ENCODE measurements around the gene FCHSD2. TPM values are rescaled to one million over a fixed set of nuclear protein-coding genes. Genes with fewer than 3 reads are reported as not detected.

Gene FCHSD2
- total RNA-seq, 1 donor from 2014 or later, result 18.9 TPM

DNA sequence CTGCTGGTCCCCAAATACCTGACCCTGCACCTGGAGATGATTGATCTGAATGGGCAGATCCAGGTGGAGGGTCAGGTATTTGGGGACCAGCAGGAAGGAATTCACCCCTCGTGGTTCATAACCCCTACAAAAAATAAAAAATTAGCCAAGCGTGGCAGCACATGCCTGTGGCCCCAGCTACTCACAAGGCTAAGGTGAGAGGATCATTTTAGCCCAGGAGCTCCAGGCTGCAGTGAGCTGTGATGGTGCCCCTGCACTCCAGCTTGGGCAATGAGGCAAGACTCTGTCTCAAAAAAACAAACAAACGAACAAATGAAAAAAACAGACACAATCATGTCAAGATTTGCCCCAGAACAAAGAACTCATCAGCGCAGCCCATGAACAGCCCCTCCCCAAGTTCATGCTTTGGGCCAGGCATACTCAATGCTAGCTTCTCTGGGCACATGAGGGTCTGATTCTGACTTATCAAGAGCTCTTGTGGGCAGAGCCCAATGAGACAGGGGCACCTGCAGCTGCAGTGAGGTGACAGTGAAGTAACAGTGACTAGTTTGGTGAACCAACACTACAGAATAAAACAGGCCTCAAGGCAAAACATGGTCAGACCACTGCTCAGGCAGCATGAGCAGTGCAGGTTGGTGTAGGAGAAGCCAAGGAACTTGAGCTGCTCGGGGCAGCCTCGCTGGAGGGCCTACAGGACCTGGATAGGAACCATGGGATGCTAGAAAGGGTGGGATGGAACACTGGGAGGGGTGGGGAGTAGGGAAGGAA is 10.2 kb upstream of the FCHSD2 start:
- peaks cover 3% of the 10 kb centered on the region for H3K9me3 Mint-ChIP-seq (ENCODE audit: unreplicated experiment)
- no peak overlapping the region for H3K4me2 ChIP-seq (ENCODE audit: low read length)
- no peaks in the 10 kb centered on the region for H3K36me3 ChIP-seq (ENCODE audit: insufficient read depth, low read length)
- H3K79me2 ChIP-seq (ENCODE audit: insufficient read depth, low read length), result no peaks in the 10 kb centered on the region
- no peaks in the 10 kb centered on the region for H3K9me3 ChIP-seq (ENCODE audit: insufficient read depth, low read depth, low read length)
- H4K20me1 ChIP-seq (ENCODE audit: insufficient read depth, low read length), result no peaks in the 10 kb centered on the region
- no peak for DNase-seq (ENCODE audit: low read depth)
- peaks cover 3% of the 10 kb centered on the region for H3K36me3 Mint-ChIP-seq (ENCODE audit: low read depth, unreplicated experiment)
- TF ChIP-seq, protein P1, sequence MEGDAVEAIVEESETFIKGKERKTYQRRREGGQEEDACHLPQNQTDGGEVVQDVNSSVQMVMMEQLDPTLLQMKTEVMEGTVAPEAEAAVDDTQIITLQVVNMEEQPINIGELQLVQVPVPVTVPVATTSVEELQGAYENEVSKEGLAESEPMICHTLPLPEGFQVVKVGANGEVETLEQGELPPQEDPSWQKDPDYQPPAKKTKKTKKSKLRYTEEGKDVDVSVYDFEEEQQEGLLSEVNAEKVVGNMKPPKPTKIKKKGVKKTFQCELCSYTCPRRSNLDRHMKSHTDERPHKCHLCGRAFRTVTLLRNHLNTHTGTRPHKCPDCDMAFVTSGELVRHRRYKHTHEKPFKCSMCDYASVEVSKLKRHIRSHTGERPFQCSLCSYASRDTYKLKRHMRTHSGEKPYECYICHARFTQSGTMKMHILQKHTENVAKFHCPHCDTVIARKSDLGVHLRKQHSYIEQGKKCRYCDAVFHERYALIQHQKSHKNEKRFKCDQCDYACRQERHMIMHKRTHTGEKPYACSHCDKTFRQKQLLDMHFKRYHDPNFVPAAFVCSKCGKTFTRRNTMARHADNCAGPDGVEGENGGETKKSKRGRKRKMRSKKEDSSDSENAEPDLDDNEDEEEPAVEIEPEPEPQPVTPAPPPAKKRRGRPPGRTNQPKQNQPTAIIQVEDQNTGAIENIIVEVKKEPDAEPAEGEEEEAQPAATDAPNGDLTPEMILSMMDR (IDR thresholded peaks at IDR 0.05; ENCODE audit: insufficient read depth, low read depth, low read length), result no peak
- no peak for TF ChIP-seq EZH2 (IDR thresholded peaks at IDR 0.05; ENCODE audit: insufficient read depth, low read length)
- H2AFZ ChIP-seq (ENCODE audit: low read depth, low read length), result no peak overlapping the region
- H3K27ac Mint-ChIP-seq (ENCODE audit: unreplicated experiment), result no peak overlapping the region
- no peak overlapping the region for H3K4me3 ChIP-seq (ENCODE audit: insufficient read depth, low read depth, low read length)
- H3K27me3 ChIP-seq (ENCODE audit: insufficient read depth, low read length), result no peaks in the 10 kb centered on the region
- no peak overlapping the region for H3K27ac ChIP-seq (ENCODE audit: low read depth, low read length)
- H3K9ac ChIP-seq (ENCODE audit: low read length), result no peak overlapping the region
- peaks cover 26% of the 10 kb centered on the region for H3K4me1 Mint-ChIP-seq (ENCODE audit: low read depth, unreplicated experiment)
- peaks cover 8% of the 10 kb centered on the region for H3K4me1 ChIP-seq (ENCODE audit: insufficient read depth, low read length)
- no peak for FAIRE-seq
- H3K4me3 Mint-ChIP-seq (ENCODE audit: unreplicated experiment), result no peak overlapping the region
- peaks cover 21% of the 10 kb centered on the region for H3K27me3 Mint-ChIP-seq (ENCODE audit: low read depth, unreplicated experiment)

DNA sequence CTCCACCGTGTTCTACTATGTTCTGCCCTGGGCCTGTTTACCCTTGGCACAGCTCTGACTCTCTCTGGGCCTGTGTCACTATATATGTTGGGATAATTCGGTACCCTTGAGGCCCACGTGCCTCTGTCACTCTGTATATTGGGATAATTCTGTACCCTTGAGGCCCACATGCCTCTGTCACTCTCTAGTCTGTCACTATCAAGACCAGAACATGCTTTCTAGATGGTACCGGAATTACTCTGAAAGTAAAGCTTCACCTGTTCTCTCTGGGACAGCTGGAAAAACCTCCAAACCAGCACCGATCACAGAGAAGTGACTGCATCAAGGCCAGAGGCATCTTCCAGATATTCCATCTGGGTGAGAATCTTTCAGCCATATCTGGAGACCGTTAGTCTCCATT is 9.3 kb upstream of the FCHSD2 start:
- no peaks in the 10 kb centered on the region for H4K20me1 ChIP-seq (ENCODE audit: insufficient read depth, low read length)
- Mint-ChIP-seq H3K4me1 (ENCODE audit: low read depth, unreplicated experiment) (peaks cover 20% of the 10 kb centered on the region), H3K27ac (ENCODE audit: unreplicated experiment) (no peak overlapping the region), H3K27me3 (ENCODE audit: low read depth, unreplicated experiment) (peaks cover 25% of the 10 kb centered on the region), H3K36me3 (ENCODE audit: low read depth, unreplicated experiment) (peaks cover 3% of the 10 kb centered on the region), H3K9me3 (ENCODE audit: unreplicated experiment) (peaks cover 3% of the 10 kb centered on the region), H3K4me3 (ENCODE audit: unreplicated experiment) (no peak overlapping the region)
- H3K36me3 ChIP-seq (ENCODE audit: insufficient read depth, low read length), result no peaks in the 10 kb centered on the region
- no peaks in the 10 kb centered on the region for H3K27me3 ChIP-seq (ENCODE audit: insufficient read depth, low read length)
- no peak for DNase-seq (ENCODE audit: low read depth)
- no peak overlapping the region for H2AFZ ChIP-seq (ENCODE audit: low read depth, low read length)
- FAIRE-seq, result no peak
- no peak overlapping the region for H3K9ac ChIP-seq (ENCODE audit: low read length)
- H3K79me2 ChIP-seq (ENCODE audit: insufficient read depth, low read length), result no peaks in the 10 kb centered on the region
- no peak overlapping the region for H3K4me3 ChIP-seq (ENCODE audit: insufficient read depth, low read depth, low read length)
- no peak for TF ChIP-seq EZH2 (IDR thresholded peaks at IDR 0.05; ENCODE audit: insufficient read depth, low read length)
- TF ChIP-seq, protein P1 (IDR thresholded peaks at IDR 0.05; ENCODE audit: insufficient read depth, low read depth, low read length), result no peak
- H3K27ac ChIP-seq (ENCODE audit: low read depth, low read length), result no peak overlapping the region
- H3K9me3 ChIP-seq (ENCODE audit: insufficient read depth, low read depth, low read length), result no peaks in the 10 kb centered on the region
- no peak overlapping the region for H3K4me2 ChIP-seq (ENCODE audit: low read length)
- H3K4me1 ChIP-seq (ENCODE audit: insufficient read depth, low read length), result no peaks in the 10 kb centered on the region

DNA sequence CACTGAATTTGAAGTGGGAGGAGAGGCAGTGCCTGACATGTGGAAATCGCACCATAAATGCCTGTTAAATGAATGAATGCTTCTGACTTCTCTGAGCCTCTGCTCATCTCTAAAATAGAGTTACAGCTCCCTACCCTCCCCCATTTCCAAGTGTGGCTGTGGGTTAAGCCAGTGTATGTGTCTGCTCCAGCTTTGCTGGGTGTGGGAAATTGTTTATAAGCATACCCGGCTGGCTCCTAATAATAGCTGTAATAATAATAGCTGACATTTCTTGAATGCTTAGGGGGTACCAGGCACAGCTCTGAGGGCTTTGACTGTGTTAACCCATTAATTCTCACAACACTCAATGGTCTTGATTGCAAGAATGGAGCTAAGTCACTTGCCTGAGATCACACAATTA is 7.0 kb upstream of the FCHSD2 start:
- H3K4me2 ChIP-seq (ENCODE audit: low read length), result no peak overlapping the region
- FAIRE-seq, result no peak
- H3K4me3 ChIP-seq (ENCODE audit: insufficient read depth, low read depth, low read length), result no peak overlapping the region

More for the DNA sequence above, 7.0 kb upstream of the FCHSD2 start:
- Histone ChIP-seq H3K27ac (ENCODE audit: low read depth, low read length) (no peak overlapping the region), H4K20me1 (ENCODE audit: insufficient read depth, low read length) (no peaks in the 10 kb centered on the region), H3K79me2 (ENCODE audit: insufficient read depth, low read length) (no peaks in the 10 kb centered on the region), H3K9ac (ENCODE audit: low read length) (no peak overlapping the region), H2AFZ (ENCODE audit: low read depth, low read length) (no peak overlapping the region), H3K4me1 (ENCODE audit: insufficient read depth, low read length) (no peaks in the 10 kb centered on the region), H3K9me3 (ENCODE audit: insufficient read depth, low read depth, low read length) (no peaks in the 10 kb centered on the region), H3K36me3 (ENCODE audit: insufficient read depth, low read length) (no peaks in the 10 kb centered on the region), H3K27me3 (ENCODE audit: insufficient read depth, low read length) (no peaks in the 10 kb centered on the region)
- Mint-ChIP-seq H3K27me3 (ENCODE audit: low read depth, unreplicated experiment) (peaks cover 24% of the 10 kb centered on the region), H3K9me3 (ENCODE audit: unreplicated experiment) (peaks cover 2% of the 10 kb centered on the region), H3K36me3 (ENCODE audit: low read depth, unreplicated experiment) (no peaks in the 10 kb centered on the region), H3K4me3 (ENCODE audit: unreplicated experiment) (no peak overlapping the region), H3K4me1 (ENCODE audit: low read depth, unreplicated experiment) (peaks cover 16% of the 10 kb centered on the region), H3K27ac (ENCODE audit: unreplicated experiment) (no peak overlapping the region)
- TF ChIP-seq EZH2 (IDR thresholded peaks at IDR 0.05; ENCODE audit: insufficient read depth, low read length), result no peak
- TF ChIP-seq, protein P1 (IDR thresholded peaks at IDR 0.05; ENCODE audit: insufficient read depth, low read depth, low read length), result no peak
- DNase-seq (ENCODE audit: low read depth), result no peak

Measured in astrocyte (in vitro differentiated cells and primary cell).